ENCODE measurements around the gene RBM39. TPM values are rescaled to one million over a fixed set of nuclear protein-coding genes. Genes with fewer than 3 reads are reported as not detected.
A peak's percentile ranks its signal among the peaks of the same experiment; 100 is the strongest.

Gene RBM39
- total and polyA plus RNA-seq, 2 of the 13 experiments (the other 11 are each of a cell fraction or from before 2014, with no cell fraction given): 788 to 920 TPM

GRCh38 chr20:35702051-35702823, 39.8 kb downstream of the RBM39 start (continued):
- no peak for TF ChIP-seq RERE (CRISPR knock-in tag; IDR thresholded peaks at IDR 0.05; ENCODE audit: low read depth)
- no peak for TF ChIP-seq SKI (IDR thresholded peaks at IDR 0.05; ENCODE audit: partially characterized antibody)
- TF ChIP-seq PATZ1 (CRISPR knock-in tag; IDR thresholded peaks at IDR 0.05): no peak
- TF ChIP-seq ZNF737 (CRISPR knock-in tag; IDR thresholded peaks at IDR 0.05; ENCODE audit: borderline replicate concordance): no peak
- TF ChIP-seq ZFP82 (CRISPR knock-in tag; IDR thresholded peaks at IDR 0.05; ENCODE audit: borderline replicate concordance): no peak
- no peak; the same call in 1 of the 2 replicates for TF ChIP-seq FOXA3 (CRISPR knock-in tag; IDR thresholded peaks at IDR 0.05)
- no peak for TF ChIP-seq ZNF530 (CRISPR knock-in tag; IDR thresholded peaks at IDR 0.05; ENCODE audit: low read depth)
- no peak for TF ChIP-seq ZNF451 (CRISPR knock-in tag; IDR thresholded peaks at IDR 0.05)
- peak; percentile 55; the same call in 1 of the 2 replicates for TF ChIP-seq ZNF724P (CRISPR knock-in tag; IDR thresholded peaks at IDR 0.05; ENCODE audit: borderline replicate concordance)
- no peak for TF ChIP-seq ELF4 (CRISPR knock-in tag; IDR thresholded peaks at IDR 0.05; ENCODE audit: borderline replicate concordance)
- TF ChIP-seq MTF2 (CRISPR knock-in tag; IDR thresholded peaks at IDR 0.05; ENCODE audit: borderline replicate concordance): no peak
- peak; percentile 61 for TF ChIP-seq ZNF280D (CRISPR knock-in tag; IDR thresholded peaks at IDR 0.05)
- TF ChIP-seq ZNF235 (CRISPR knock-in tag; IDR thresholded peaks at IDR 0.05; ENCODE audit: borderline replicate concordance): no peak
- no peak for TF ChIP-seq ZBTB26 (CRISPR knock-in tag; IDR thresholded peaks at IDR 0.05; ENCODE audit: borderline replicate concordance)
- no peak for TF ChIP-seq HMG20B (CRISPR knock-in tag; conservative IDR thresholded peaks at IDR 0.05)
- TF ChIP-seq GZF1 (CRISPR knock-in tag; IDR thresholded peaks at IDR 0.05): no peak
- TF ChIP-seq SRSF4 (IDR thresholded peaks at IDR 0.05; ENCODE audit: low read depth, low read length, poor library complexity, severe bottlenecking): peak; percentile 98
